Measurements from ENCODE around the gene KCNMB1. TPM values are rescaled to one million over a fixed set of nuclear protein-coding genes. Genes with fewer than 3 reads are reported as not detected.
A peak's percentile ranks its signal among the peaks of the same experiment; 100 is the strongest.

The KCNMB1 gene
- total RNA-seq, 1 donor from 2014 or later = 0.29 TPM

- H3K36me3 Mint-ChIP-seq (ENCODE audit: unreplicated experiment) = no peaks in the 10 kb centered on the region
- no peak overlapping the region for H3K4me3 Mint-ChIP-seq (ENCODE audit: unreplicated experiment)
- no peak for TF ChIP-seq CTCF (IDR thresholded peaks at IDR 0.05; ENCODE audit: partially characterized antibody, unreplicated experiment)
- no peak overlapping the region for H3K27ac Mint-ChIP-seq (ENCODE audit: unreplicated experiment)
- H3K4me1 Mint-ChIP-seq (ENCODE audit: low read depth, unreplicated experiment) = peaks cover 27% of the 10 kb centered on the region
- peaks cover 9% of the 10 kb centered on the region for H3K9me3 Mint-ChIP-seq (ENCODE audit: unreplicated experiment)
- no peak for DNase-seq
- H3K27me3 Mint-ChIP-seq (ENCODE audit: unreplicated experiment) = peaks cover 12% of the 10 kb centered on the region
These were observed 35.5 kb upstream of the KCNMB1 start for GRCh38 chr5:170424629-170425028.

- Mint-ChIP-seq H3K9me3 (ENCODE audit: unreplicated experiment) (peaks cover 7% of the 10 kb centered on the region), H3K27me3 (ENCODE audit: unreplicated experiment) (peaks cover 8% of the 10 kb centered on the region), H3K36me3 (ENCODE audit: unreplicated experiment) (no peaks in the 10 kb centered on the region), H3K4me3 (ENCODE audit: unreplicated experiment) (no peak overlapping the region), H3K4me1 (ENCODE audit: low read depth, unreplicated experiment) (peaks cover 25% of the 10 kb centered on the region), H3K27ac (ENCODE audit: unreplicated experiment) (no peak overlapping the region)
- no peak for DNase-seq
- TF ChIP-seq CTCF (IDR thresholded peaks at IDR 0.05; ENCODE audit: partially characterized antibody, unreplicated experiment) = no peak
These were observed 34.5 kb upstream of the KCNMB1 start for GRCh38 chr5:170423692-170424091.

GRCh38 chr5:170421826-170422225 lies 32.7 kb upstream of the KCNMB1 start:
- H3K27me3 Mint-ChIP-seq (ENCODE audit: unreplicated experiment) = peaks cover 2% of the 10 kb centered on the region
- no peak for TF ChIP-seq CTCF (IDR thresholded peaks at IDR 0.05; ENCODE audit: partially characterized antibody, unreplicated experiment)
- H3K36me3 Mint-ChIP-seq (ENCODE audit: unreplicated experiment) = no peaks in the 10 kb centered on the region
- peaks cover 18% of the 10 kb centered on the region for H3K4me1 Mint-ChIP-seq (ENCODE audit: low read depth, unreplicated experiment)
- no peaks in the 10 kb centered on the region for H3K9me3 Mint-ChIP-seq (ENCODE audit: unreplicated experiment)
- DNase-seq = no peak
- no peak overlapping the region for H3K27ac Mint-ChIP-seq (ENCODE audit: unreplicated experiment)
- H3K4me3 Mint-ChIP-seq (ENCODE audit: unreplicated experiment) = no peak overlapping the region

- Mint-ChIP-seq H3K36me3 (ENCODE audit: unreplicated experiment) (no peaks in the 10 kb centered on the region), H3K27ac (ENCODE audit: unreplicated experiment) (no peak overlapping the region), H3K27me3 (ENCODE audit: unreplicated experiment) (peaks cover 2% of the 10 kb centered on the region), H3K4me3 (ENCODE audit: unreplicated experiment) (no peak overlapping the region), H3K9me3 (ENCODE audit: unreplicated experiment) (no peaks in the 10 kb centered on the region), H3K4me1 (ENCODE audit: low read depth, unreplicated experiment) (peaks cover 10% of the 10 kb centered on the region)
- TF ChIP-seq CTCF (IDR thresholded peaks at IDR 0.05; ENCODE audit: partially characterized antibody, unreplicated experiment) = peak; percentile 40
- peak; percentile 58 for DNase-seq
These were observed 31.7 kb upstream of the KCNMB1 start for GRCh38 chr5:170420806-170421412.

- DNase-seq = no peak
- H3K27me3 Mint-ChIP-seq (ENCODE audit: unreplicated experiment) = peaks cover 2% of the 10 kb centered on the region
- no peaks in the 10 kb centered on the region for H3K9me3 Mint-ChIP-seq (ENCODE audit: unreplicated experiment)
- peaks cover 10% of the 10 kb centered on the region for H3K4me1 Mint-ChIP-seq (ENCODE audit: low read depth, unreplicated experiment)
- no peak overlapping the region for H3K4me3 Mint-ChIP-seq (ENCODE audit: unreplicated experiment)
- H3K36me3 Mint-ChIP-seq (ENCODE audit: unreplicated experiment) = no peaks in the 10 kb centered on the region
- no peak overlapping the region for H3K27ac Mint-ChIP-seq (ENCODE audit: unreplicated experiment)
- TF ChIP-seq CTCF (IDR thresholded peaks at IDR 0.05; ENCODE audit: partially characterized antibody, unreplicated experiment) = no peak
These were observed 30.5 kb upstream of the KCNMB1 start for GRCh38 chr5:170419643-170420042.

Measured in glutamatergic neuron (in vitro differentiated cells).